HG03095 (cell line): ENCODE measurements around the gene KDM8.
"Not testable (repeated sequence)": the region's sequence is repeated elsewhere in the genome, so short reads cannot be mapped to it uniquely, and the experiment has no call there.

Source experiments
- ATAC-seq: cut with Tn5 transposase; IDR thresholded peaks from one replicate; pipeline ENCODE4 v1.9.1; 2021; ENCODE audit warnings: moderate library complexity; ENCODE audit not compliant: unreplicated experiment

KDM8 gene

DNA sequence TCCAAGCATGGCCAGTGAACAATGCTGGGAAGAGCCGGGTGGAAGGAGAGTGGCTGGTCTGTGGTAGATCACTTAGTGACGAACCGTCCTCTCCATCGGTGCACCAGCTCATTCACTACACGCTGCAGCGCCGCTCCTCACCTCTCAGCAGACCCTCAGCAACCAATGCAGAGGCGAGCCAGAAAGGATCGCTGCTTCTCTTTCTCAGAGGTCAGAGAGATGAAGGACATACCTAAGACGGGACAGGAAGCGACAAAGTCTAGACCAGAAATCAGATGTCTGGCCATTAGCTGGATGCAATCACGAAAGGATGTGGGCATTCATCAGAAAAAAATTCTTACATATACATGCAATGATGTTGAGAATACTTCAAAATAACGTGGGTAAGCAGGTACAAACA lies 38.3 kb downstream of the KDM8 start:
- no peak for ATAC-seq

DNA sequence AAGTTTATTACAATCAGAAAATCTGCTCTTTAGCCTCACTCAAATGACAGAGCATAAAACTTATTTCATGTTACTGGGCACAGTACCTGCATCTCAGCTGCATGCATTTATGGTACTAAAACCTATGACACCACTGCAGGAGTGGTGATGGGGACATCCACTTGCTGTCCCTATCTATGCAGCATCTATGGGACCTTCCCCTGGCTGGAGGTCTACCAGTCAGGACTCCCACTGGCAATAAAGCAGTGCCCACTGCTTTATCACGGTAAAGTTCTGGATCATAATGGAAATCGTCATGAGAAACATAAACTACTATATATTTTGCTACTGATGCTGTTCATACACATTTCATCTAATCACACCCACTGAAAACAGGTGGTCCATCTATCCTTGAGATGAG lies 39.1 kb downstream of the KDM8 start:
- ATAC-seq = no peak

DNA sequence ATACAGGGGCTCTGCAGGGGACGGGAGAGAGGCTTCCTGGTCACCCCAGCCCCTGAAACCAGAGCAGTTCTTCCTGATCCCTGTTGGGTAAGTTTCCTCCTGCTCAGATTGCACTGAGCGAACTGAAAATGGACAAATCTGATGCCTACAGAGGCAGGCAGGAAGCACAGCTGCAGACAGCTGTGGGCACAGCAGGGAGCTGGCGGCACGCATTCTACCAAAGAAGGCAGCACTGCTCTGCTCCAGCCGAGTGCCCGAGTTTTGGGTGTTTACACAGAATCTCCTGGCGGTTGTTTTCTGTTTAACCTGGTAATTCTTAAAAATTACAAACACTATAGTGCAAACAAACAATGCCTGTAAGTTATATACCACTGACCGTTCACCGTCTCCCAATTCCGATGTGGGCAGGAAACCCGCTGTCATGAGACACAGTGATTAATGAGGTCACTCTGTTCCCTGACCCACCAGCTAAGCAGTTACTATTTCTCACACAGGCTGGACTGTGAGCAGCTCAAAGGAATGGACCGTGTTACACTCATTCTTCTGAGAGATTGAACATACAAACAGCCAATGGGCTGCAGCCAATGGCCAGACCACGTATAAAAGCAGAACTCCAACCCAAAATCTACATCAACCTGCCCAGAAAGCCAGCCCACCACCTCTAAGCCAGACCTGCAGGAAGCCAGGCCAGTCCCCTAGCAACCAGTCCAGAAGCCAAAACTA lies 39.7 kb downstream of the KDM8 start:
- no peak for ATAC-seq

DNA sequence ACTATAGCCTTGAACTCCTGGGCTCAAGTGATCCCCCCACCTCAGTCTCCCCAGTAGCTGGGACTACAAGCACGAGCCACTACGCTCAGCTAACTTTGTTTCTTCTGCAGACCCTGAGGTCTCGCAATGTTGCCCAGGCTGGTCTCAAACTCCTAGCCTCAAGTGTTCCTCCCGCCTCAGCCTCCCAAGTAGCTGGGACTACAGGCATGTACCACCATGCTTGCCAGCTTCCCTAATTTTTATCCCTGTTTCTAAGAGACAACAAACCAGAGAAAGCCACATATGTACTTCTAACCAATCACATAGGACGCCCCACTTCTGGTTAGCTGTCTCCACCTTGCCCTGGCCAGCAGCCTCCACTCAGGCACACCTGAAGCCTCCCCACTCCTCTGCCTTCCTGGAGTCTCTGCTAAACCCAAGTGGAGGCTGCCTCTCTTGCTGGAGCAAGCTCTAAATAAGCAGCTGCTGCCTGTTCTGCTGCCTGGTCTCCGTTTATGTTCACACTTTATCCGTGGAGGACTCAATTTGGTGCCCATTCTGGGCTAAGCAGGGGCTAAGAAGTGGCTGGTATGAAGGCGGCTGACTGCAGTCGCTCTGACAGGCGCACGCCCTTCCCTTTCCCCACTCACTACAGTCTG lies 40.5 kb downstream of the KDM8 start:
- no peak for ATAC-seq

DNA sequence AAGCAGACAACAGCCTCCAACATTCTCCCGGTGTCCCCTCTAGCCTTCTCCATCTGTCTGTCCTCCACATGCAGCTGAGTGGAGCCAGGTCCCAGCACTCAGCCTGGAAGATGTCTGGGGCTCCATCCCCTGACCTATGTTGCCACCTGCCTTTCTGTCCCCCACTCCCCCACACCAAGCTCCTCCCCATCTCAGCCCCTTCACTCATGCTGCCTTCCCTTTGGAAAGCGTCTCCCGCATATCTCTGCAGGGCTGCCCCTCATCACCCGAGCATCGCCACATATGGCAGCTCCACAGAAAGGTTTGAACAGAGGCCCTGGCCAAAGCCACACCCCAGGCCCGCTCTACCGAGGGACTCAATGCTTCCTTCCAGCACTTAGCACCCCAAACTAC lies 41.0 kb downstream of the KDM8 start:
- no peak for ATAC-seq

DNA sequence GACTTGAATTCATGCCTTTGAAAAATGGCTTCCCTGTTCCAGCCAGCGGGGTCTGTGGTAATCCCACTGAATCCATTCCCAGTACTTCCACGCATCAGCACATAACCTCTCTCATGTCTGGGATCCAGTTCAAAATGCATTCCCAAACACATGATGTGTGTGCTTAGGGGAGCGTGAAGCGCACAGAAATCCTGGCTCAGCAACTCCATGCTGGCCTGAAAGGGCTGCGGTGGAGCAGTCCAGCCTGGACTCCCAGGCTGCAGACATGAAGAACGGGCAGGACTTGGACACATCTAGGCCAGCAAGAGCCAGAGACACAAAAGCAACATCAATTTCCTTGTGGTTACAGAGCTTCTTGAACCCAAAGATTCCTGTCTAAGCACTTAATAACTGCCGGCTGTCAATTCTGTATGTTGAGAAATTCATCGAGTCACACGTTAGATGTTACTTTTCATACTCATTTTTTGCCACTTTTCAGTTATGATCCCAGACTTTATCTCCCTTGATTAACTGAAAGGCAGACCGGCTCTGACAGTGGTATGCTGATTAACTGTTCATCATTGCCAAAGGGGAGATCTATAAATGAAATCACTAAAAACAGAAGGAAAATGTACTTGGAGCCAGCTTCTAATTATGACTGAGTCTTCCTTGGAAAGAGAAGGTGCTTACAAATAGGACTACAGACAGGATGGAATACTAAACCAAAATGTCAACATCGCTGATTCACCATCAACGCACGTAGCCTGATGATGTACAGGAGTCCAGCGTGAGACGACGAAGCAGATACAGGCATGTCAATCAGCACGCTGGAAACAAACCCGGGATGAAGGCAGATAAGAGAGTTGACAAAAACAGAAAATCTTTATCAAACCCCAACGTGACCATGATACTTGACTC lies 42.2 kb downstream of the KDM8 start:
- no peak for ATAC-seq

DNA sequence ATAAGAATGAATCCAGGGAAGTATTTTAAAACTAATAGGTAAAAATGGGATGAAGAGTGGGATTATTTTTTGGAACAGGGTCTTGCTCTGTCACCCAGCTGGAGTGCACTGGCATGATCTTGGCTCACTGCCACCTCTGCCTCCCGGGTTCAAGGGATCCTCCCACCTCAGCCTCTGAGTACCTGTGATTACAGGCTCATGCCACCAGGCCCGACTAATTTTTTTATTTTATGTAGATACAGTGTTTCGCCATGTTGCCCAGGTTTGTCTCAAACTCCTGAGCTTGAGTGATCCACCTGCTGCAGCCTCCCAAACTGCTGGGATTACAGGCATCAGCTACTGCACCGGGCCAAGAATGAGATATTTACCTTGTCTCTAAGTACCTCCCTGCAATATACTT lies 43.1 kb downstream of the KDM8 start:
- ATAC-seq = no peak

DNA sequence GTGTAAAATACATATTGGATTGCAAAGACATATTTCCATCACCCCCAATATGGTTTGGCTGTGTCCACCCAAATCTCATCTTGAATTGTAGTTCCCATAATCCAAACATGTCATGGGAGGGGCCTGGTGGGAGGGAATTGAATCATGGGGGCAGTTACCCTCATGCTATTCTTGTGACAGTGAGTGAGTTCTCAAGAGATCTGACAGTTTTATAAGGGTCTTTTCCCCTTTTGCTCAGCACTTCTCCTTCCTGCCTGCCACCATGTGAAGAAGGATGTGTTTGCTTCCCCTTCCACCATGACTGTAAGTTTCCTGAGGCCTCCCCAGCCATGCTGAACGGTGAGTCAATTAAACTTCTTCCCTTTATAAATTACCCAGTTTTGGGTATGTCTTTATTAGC lies 43.8 kb downstream of the KDM8 start:
- ATAC-seq = not testable (repeated sequence)

DNA sequence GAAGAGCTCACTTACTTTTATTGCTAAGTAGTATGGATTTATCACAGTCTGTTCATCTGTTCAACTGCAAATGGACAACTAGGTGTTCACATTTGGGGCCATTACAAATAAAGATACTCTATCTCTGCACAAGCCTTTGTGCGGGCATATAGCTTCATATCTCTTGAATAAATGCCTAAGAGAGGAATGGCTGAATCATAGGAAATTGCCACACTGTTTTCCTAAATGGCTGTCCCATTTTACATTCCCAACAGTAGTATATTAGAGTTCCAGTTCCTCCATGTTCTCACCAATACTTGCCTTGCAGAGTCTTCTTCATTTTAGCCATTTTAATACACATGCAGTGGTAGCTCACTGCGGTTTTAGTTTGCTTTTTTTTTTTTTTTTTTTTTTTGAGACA lies 44.7 kb downstream of the KDM8 start:
- no peak for ATAC-seq

DNA sequence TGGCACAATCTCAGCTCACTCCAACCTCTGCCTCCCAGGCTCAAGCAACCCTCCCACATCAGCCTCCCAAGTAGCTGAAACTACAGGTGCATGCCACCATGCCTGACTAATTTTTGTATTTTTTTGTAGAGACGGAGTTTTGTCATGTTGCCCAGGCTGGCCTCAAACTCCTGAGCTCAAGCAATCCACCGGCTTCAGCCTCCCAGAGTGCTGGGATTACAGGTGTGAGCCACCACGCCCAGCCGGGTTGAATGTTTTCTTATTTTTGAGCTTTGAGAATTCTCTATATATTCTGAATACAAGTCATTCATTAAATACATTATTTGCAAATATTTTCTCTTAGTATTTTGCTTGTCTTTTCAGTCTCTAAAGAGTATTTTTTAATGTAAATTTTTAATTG lies 45.6 kb downstream of the KDM8 start:
- ATAC-seq = not testable (repeated sequence)

DNA sequence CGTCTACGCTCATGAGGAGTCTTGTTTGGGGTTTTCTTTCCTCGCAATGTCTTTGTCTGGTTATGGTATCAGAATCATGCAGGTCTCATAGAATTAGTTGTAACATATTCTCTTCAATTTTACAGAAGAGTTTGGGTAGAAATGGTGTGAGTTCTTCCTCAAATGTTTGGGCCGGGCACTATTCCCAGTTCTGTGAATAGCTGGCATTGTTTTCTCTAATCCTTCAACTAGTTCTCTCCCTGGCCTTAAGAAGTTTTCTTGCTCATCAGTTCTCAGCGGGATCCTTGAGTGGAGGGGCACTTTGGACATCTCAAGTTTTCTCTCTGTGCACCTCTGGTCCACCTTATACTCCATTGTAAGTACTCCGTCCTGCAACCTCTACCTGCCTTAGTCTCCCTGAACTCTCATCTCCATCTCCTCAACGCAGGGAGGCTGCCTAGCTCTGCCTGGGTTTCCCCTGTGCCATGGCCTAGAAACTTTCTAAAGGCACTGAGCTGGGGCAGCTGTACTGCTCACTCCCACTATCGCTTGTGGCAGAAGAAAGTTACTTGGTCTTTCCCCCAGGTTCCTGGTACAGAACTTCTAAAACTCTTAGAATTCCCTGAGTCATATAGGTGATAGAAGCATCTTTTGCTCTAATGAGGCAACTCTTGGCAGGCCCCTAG lies 48.3 kb downstream of the KDM8 start:
- no peak for ATAC-seq

DNA sequence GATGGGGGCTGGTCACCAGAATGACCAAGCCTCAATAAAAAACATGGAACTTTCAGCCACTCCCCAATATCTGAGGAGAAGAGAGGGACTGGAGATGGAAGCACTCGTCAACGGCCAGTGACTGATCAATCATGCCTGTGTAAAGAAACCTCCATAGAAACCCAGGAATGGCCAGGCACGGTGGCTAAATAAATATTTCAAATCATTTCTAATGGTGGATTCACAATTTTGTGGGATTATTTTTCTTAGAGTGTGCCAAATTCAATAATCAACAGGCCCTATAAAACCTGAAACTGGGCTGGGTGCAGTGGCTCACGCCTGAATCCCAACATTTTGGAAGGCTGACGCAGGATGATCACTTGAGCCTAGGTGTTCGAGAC lies 48.9 kb downstream of the KDM8 start:
- ATAC-seq = no peak

DNA sequence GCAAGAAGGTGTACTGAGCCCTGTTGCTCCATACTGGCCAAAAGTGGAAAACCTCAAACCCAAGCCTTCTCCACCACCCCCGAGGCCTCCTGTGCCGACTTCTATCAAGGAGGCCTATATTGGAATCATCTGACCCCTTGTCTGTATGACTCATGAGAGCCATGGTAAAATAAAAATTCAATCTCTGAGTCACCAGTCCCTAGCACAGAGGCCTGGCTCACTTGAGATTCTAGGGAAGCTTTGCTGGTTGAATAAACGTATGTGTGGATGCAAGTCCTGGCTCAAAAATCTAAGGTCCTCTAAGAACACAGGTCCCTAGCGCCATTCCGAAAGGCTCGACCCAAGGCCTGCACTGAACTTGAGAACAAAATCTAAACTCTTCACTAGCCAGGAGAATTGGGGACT lies 50.2 kb downstream of the KDM8 start:
- ATAC-seq = no peak

DNA sequence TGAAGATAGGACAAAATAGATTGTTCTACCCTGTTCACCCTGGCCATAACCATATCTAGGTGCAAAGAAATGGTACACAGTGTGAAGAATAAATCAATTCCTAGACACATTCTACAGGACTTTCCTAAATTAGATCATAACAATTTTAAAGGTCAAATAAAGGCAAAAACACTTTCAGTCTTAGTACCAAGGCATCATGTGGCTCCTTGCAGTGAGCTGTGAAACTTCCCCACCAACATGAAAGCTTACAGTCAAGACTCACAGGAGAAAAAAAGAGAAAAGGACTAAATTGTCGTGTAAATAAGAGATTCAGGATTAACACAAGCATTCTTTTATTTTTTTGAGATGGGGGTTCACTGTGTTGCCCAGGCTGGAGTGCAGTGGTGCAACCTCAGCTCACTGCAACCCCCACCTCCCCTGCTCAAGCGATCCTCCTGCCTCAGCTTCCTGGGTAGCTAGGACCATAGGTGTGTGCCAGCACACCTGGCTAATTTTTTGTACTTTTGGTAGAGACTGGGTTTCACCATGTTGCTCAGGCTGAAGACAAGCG lies 51.0 kb downstream of the KDM8 start:
- peak; percentile 71 for ATAC-seq

DNA sequence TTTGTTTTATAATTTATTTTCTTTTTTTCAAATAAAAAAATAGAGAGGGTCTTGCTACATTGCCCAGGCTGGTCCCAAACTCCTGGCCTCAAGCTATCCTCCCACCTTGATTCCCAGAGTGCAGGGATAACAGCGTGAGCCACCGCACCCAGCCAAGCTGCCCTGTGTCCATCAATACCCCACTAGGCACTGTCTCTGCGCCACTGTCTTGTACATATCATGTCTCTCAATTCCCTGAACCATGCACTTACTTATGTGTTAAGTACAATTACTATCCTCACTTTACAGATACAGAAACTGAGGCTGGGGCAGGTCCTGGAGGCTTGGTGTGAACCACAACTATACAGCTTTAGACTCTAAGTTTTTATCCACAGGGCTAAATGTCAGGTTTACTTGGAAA lies 53.5 kb downstream of the KDM8 start:
- ATAC-seq = no peak

DNA sequence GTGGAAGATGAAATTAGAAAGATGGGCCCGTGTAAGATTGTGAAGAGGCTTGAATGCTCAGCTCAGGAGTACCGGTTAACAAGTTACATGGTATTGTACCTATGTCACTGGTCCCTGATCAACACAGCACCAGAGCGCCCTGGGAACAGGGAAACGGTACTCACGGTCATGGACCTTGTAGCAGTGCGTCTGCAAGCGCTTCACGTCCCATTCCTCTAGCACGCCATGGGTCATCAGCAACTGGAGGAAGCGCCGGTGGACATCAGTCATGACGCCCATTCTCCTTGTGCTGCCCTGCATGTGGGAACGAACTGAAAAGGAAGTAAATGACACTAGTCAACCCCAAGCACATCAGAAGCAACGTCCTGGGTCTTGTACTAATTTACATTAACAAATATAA lies 53.9 kb downstream of the KDM8 start:
- no peak for ATAC-seq

DNA sequence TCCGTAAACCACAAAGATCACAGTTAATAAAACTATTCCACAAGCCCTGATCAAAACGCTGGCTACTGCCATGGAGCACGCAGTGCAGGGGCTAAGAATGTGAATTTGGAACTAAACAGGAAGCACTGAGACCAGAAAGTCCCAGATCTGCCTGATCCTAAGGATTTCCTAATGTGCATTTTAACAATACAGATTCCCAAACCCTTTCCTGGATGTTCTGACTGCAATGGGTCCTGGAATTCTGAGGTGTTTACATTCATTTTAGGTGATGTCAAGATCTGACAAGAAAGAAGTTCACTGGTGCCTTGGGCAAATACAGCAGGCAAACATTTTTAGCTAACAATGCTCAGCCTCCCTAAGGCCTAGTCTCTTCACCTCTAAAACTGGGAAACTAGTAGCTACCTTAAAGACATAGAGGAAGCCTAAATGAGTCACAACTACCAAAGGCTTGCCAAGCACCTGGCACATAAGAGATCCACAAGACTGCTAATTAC lies 55.0 kb downstream of the KDM8 start:
- no peak for ATAC-seq

DNA sequence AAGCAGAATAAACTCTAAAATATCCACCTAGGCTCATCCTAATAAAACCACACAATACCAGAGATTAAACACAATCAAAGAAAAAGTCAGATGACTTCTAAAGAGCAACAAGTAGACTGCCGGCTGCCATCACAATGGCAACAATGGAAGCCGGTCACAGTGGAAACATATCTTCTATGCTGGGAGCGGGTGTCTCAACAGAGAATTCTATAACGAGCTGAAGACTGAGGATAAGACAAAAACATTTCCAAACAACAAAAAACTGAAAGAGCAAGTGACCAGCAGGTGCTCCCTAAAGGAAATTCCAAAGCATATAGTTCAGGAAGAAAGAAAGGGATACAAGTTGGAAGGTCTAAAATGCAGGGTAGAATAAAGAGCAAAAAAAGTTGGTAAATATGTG lies 56.4 kb downstream of the KDM8 start:
- no peak for ATAC-seq

DNA sequence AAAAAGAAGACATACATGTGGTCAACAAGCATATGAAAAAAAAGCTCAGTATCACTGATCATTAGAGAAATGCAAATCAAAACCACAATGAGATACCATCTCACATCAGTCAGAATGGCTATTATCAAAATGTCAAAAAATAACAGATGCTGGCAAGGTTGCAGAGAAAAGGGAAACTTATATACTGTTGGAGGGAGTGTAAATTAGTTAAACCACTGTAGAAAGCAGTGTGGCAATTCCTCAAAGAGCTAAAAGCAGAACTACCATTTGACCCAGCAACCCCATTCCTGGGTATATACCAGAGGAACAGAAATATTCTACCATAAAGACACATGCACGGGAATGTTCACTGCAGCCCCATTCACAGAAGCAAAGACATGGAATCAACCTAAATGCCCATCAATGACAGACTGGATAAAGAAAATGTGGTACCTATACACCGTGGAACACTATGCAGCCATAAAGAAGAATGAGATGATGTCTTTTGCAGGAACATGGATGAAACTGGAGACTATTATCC lies 59.6 kb downstream of the KDM8 start:
- not testable (repeated sequence) for ATAC-seq

DNA sequence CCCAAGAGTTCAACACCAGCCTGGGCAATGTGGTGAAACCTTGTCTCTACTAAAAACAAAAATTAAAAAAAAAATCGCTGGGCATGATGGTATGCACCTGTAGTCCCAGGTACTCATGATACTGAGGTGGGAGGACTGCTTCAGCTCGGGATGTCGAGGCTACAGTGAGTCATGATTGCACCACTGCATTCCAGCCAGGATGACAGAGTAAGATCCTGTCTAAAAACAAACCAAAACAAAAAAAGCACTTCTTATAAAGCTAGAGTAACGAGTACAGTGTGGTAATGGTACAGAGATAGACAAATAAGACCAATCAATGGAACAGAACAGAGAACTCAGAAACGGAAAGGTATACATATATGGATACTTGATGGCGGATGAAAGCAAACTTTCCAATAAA lies 60.8 kb downstream of the KDM8 start:
- ATAC-seq = no peak

DNA sequence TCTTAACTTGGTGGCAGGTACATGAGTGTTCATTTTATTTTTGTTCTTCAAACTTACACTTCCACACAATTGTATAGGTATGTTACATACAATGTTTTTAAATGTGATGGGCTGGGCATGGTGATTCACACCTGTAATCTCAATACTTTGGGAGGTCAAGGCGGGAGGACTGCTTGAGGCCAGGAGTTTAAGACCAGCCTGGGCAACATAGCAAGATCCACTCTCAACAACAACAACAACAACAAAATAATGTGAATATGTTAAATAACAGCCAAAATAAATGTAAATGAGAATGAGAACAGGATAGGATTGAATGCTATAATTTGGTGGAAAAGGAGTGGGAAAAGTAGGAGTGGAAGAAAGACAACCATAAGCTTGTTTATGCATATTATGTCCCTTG lies 62.7 kb downstream of the KDM8 start:
- no peak for ATAC-seq
